Brain microvascular endothelial cell (primary cell): Measurements from ENCODE around the gene MASP2.
"Not testable (repeated sequence)": the region's sequence is repeated elsewhere in the genome, so short reads cannot be mapped to it uniquely, and the experiment has no call there.

Source experiments
- DNase-seq: peaks from one replicate; pipeline ENCODE4 v3.0.0-alpha.2; 2020
- H3K27ac ChIP-seq: fragments of 250-450 bp; sonication (Bioruptor Pico); 2 replicates; pipeline ENCODE4 v1.5.1; 2020; ENCODE audit warnings: mild to moderate bottlenecking, moderate library complexity
- H3K27me3 ChIP-seq: fragments of 250-450 bp; sonication (Bioruptor Pico); replicated peaks from 2 replicates; pipeline ENCODE4 v1.5.1; 2020; ENCODE audit warnings: mild to moderate bottlenecking
- H3K36me3 ChIP-seq: fragments of 250-450 bp; sonication (Bioruptor Pico); replicated peaks from 2 replicates; pipeline ENCODE4 v1.5.1; 2020; ENCODE audit warnings: mild to moderate bottlenecking
- H3K4me3 ChIP-seq: 2 replicates; pipeline ENCODE4 v1.5.1; 2011; ENCODE audit warnings: low read depth, mild to moderate bottlenecking, control low read depth, low read length, moderate library complexity
- in situ Hi-C: cut with HindIII; loops from 2 replicates; pipeline ENCODE4 v1.10.0; 2017; ENCODE audit warnings: low sequenced_read_pairs, low pct_ligation_motif_present
- TF ChIP-seq, protein P1 (sequence below): IDR thresholded peaks from 2 replicates; pipeline ENCODE4 v1.5.1; 2011; ENCODE audit warnings: low read depth, mild to moderate bottlenecking, moderate library complexity, low read length, control low read depth, inconsistent platforms; ENCODE audit errors: missing control alignments

MASP2 gene

GRCh38 chr1:10992864-10993263, 54.2 kb downstream of the MASP2 start:
- DNase-seq, result no peak
- Histone ChIP-seq H3K27ac (no peak overlapping the region), H3K36me3 (no peaks in the 10 kb centered on the region), H3K27me3 (peaks cover under 1% of the 10 kb centered on the region), H3K4me3 (no peak overlapping the region)
- TF ChIP-seq, protein P1, sequence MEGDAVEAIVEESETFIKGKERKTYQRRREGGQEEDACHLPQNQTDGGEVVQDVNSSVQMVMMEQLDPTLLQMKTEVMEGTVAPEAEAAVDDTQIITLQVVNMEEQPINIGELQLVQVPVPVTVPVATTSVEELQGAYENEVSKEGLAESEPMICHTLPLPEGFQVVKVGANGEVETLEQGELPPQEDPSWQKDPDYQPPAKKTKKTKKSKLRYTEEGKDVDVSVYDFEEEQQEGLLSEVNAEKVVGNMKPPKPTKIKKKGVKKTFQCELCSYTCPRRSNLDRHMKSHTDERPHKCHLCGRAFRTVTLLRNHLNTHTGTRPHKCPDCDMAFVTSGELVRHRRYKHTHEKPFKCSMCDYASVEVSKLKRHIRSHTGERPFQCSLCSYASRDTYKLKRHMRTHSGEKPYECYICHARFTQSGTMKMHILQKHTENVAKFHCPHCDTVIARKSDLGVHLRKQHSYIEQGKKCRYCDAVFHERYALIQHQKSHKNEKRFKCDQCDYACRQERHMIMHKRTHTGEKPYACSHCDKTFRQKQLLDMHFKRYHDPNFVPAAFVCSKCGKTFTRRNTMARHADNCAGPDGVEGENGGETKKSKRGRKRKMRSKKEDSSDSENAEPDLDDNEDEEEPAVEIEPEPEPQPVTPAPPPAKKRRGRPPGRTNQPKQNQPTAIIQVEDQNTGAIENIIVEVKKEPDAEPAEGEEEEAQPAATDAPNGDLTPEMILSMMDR, result no peak
- in situ Hi-C loops, result no loop called here

DNA sequence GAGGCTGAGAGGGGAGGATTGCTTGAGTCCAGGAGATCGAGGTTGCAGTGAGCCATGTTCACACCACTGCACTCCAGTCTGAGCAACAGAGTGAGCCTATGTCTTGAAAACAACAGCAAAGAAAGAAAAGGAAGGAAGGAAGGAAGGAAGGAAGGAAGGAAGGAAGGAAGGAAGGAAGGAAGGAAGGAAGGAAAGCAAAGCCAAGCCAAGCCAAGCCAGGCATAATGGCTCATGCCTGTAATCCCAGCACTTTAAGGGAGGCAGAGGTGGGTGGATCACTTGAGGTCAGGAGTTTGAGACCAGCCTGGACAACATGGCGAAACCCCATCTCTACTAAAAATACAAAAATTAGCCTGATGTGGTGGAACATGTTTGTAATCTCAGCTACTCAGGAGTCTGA, 55.0 kb downstream of the MASP2 start:
- in situ Hi-C loops, DNase-seq: not testable (repeated sequence)

DNA sequence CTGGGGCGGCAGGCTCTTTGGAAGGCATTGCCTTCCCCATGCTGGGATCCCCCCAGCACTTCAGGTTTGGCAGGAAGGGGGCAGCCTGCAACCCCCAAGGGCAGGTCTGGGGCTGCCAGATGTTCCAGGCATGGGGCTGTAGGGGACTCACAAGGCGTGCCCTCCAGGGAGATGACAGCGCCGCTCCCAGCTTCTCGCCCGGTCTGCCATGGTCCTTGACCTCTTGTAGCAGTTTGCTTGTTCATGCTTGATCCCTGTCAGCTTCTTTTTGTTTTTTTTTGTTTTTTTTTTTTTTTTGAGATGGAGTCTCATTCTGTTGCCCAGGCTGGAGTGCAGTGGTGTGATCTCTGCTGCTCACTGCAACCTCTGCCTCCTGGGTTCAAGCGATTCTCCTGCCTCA, 56.2 kb downstream of the MASP2 start:
- H3K36me3 ChIP-seq, result no peaks in the 10 kb centered on the region
- DNase-seq, result no peak
- TF ChIP-seq, protein P1, result no peak
- in situ Hi-C loops, result no loop called here
- no peak overlapping the region for H3K27ac ChIP-seq
- H3K4me3 ChIP-seq, result no peak overlapping the region
- peaks cover 5% of the 10 kb centered on the region for H3K27me3 ChIP-seq

More for the DNA sequence above, 55.0 kb downstream of the MASP2 start:
- not testable (repeated sequence) for H3K27ac ChIP-seq, H3K4me3 ChIP-seq, H3K27me3 ChIP-seq, H3K36me3 ChIP-seq

DNA sequence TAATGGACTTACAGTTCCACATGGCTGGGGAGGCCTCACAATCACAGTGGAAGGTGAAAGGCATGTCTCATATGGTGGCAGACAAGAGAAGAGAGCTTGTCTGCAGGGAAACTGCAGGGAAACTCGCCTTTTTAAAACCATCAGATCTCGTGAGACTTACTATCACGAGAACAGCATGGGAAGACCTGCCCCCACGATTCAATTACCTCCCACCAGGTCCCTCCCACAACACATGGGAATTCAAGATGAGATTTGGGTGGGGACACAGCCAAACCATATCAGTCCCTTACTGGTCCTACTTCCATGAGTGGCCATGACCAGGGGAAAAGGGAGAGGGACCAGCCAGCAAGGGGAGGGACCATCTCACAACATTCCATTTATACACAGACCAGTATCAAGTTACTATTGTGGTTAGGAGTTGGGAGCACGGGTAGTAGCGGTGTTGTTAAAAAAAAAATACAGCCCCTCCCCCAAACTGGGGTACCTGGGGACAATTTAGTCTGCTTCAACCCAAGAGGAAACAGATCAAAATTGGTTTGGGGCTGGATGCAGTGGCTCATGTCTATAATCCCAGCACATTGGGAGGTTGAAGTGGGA, 57.0 kb downstream of the MASP2 start:
- in situ Hi-C loops, DNase-seq, H3K4me3 ChIP-seq, H3K36me3 ChIP-seq, H3K27ac ChIP-seq, H3K27me3 ChIP-seq: not testable (repeated sequence)

DNA sequence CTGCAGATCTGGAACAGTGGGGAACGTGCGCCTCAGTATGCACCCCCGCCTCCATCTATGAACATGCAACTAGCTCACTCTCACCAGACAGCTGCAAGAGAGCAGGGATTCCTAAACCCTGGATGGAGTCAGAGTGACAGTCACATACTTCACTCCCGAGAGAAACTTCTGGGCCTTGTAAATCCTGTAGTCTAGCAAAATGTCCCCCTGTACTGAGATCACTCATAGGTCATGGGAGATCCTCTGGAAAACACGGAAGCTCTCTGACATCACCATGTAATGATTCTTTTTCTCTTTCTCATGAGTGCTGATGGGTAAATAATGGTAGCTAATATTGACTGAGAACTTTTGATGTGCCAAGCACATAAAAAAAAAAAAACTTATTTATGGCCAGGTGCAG, 57.9 kb downstream of the MASP2 start:
- no peak overlapping the region for H3K27ac ChIP-seq
- H3K36me3 ChIP-seq, result no peaks in the 10 kb centered on the region
- in situ Hi-C loops, result no loop called here
- DNase-seq, result no peak
- H3K4me3 ChIP-seq, result no peak overlapping the region
- TF ChIP-seq, protein P1, result no peak
- peaks cover 5% of the 10 kb centered on the region for H3K27me3 ChIP-seq

GRCh38 chr1:10987840-10988417, 59.1 kb downstream of the MASP2 start:
- in situ Hi-C loops, result no loop called here
- no peak overlapping the region for H3K4me3 ChIP-seq
- H3K27me3 ChIP-seq, result peaks cover 5% of the 10 kb centered on the region
- TF ChIP-seq, protein P1, result no peak
- no peak for DNase-seq
- H3K27ac ChIP-seq, result no peak overlapping the region
- no peaks in the 10 kb centered on the region for H3K36me3 ChIP-seq

DNA sequence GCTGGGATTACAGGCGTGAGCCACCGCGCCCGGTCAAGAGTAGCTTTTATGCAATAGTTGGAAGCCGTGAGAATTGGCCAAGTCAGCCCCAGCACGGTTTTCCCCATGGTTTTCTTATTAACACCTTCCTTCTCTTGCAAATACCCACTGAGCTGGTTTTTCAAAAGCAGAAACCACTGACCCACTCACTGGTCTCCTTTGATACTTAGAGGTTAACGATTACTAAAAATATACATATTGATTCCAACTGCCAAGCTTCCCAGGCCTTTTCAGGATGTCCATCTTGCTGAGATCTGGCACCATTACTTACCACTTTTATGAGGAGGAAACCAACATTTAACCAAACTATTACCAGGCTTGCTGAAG, 60.5 kb downstream of the MASP2 start:
- H3K27ac ChIP-seq, result no peak overlapping the region
- in situ Hi-C loops, result no loop called here
- H3K4me3 ChIP-seq, result no peak overlapping the region
- H3K36me3 ChIP-seq, result no peaks in the 10 kb centered on the region
- no peak for DNase-seq
- TF ChIP-seq, protein P1, result no peak
- H3K27me3 ChIP-seq, result peaks cover 12% of the 10 kb centered on the region
